RWPE2 (cell line): ENCODE results near the gene SLC49A4.

ENCODE experiments used
- ATAC-seq: fragments of 200-7000 bp; cut with Tn5 transposase; 3 replicates; pipeline ENCODE4 v1.9.1; 2021; ENCODE audit warnings: low read depth
- DNase-seq: peaks from one replicate; pipeline ENCODE4 v3.0.0-alpha.2; 2020; ENCODE audit warnings: low spot score
- H3K27ac ChIP-seq: fragments of 450-650 bp; 2 replicates; pipeline ENCODE4 v1.5.1; 2017; ENCODE audit warnings: mild to moderate bottlenecking; ENCODE audit not compliant: poor library complexity, severe bottlenecking
- H3K27me3 ChIP-seq: fragments of 250-450 bp; sonication (Bioruptor Pico); 2 replicates; pipeline ENCODE4 v1.5.1; 2021; ENCODE audit warnings: mild to moderate bottlenecking, moderate library complexity; ENCODE audit not compliant: insufficient read depth, poor library complexity, severe bottlenecking
- H3K36me3 ChIP-seq: fragments of 250-450 bp; sonication (Bioruptor Pico); 2 replicates; pipeline ENCODE4 v1.5.1; 2020; ENCODE audit warnings: low read depth, mild to moderate bottlenecking, moderate library complexity
- H3K4me1 ChIP-seq: fragments of 250-450 bp; sonication (Bioruptor Pico); 2 replicates; pipeline ENCODE4 v1.5.1; 2021; ENCODE audit warnings: mild to moderate bottlenecking, moderate library complexity; ENCODE audit not compliant: insufficient read depth, poor library complexity, severe bottlenecking
- H3K4me3 ChIP-seq: fragments of 250-450 bp; sonication (Bioruptor Pico); 2 replicates; pipeline ENCODE4 v1.5.1; 2021; ENCODE audit warnings: mild to moderate bottlenecking, moderate library complexity; ENCODE audit not compliant: severe bottlenecking
- H3K9me3 ChIP-seq: fragments of 250-450 bp; sonication (Bioruptor Pico); 2 replicates; pipeline ENCODE4 v1.5.1; 2021; ENCODE audit warnings: mild to moderate bottlenecking, moderate library complexity; ENCODE audit not compliant: severe bottlenecking
- CTCF ChIP-seq: fragments of 450-650 bp; IDR thresholded peaks from one replicate; pipeline ENCODE4 v1.5.1; 2017; ENCODE audit warnings: mild to moderate bottlenecking, moderate library complexity; ENCODE audit not compliant: poor library complexity, severe bottlenecking

Gene SLC49A4

GRCh38 chr3:122862381-122862780 lies 67.5 kb downstream of the SLC49A4 start:
- ATAC-seq (no peak), DNase-seq (no peak)
- no peaks in the 10 kb centered on the region for H3K9me3 ChIP-seq
- no peak overlapping the region for H3K27ac ChIP-seq
- no peaks in the 10 kb centered on the region for H3K27me3 ChIP-seq
- TF ChIP-seq CTCF, result no peak
- H3K36me3 ChIP-seq, result peaks cover 3% of the 10 kb centered on the region
- H3K4me1 ChIP-seq, result no peaks in the 10 kb centered on the region
- no peak overlapping the region for H3K4me3 ChIP-seq

GRCh38 chr3:122864498-122864897 lies 69.6 kb downstream of the SLC49A4 start:
- DNase-seq (no peak), ATAC-seq (no peak)
- no peak overlapping the region for H3K27ac ChIP-seq
- H3K4me3 ChIP-seq, result no peak overlapping the region
- no peaks in the 10 kb centered on the region for H3K27me3 ChIP-seq
- H3K9me3 ChIP-seq, result no peaks in the 10 kb centered on the region
- H3K36me3 ChIP-seq, result no peaks in the 10 kb centered on the region; the same call in 1 of the 2 replicates
- H3K4me1 ChIP-seq, result no peaks in the 10 kb centered on the region
- TF ChIP-seq CTCF, result no peak

GRCh38 chr3:122868322-122868721 lies 73.5 kb downstream of the SLC49A4 start:
- H3K4me1 ChIP-seq, result no peaks in the 10 kb centered on the region
- no peaks in the 10 kb centered on the region for H3K27me3 ChIP-seq
- H3K4me3 ChIP-seq, result no peak overlapping the region
- TF ChIP-seq CTCF, result no peak
- no peak for ATAC-seq
- no peak overlapping the region for H3K27ac ChIP-seq
- no peak for DNase-seq
- no peaks in the 10 kb centered on the region for H3K9me3 ChIP-seq
- no peaks in the 10 kb centered on the region for H3K36me3 ChIP-seq

DNA sequence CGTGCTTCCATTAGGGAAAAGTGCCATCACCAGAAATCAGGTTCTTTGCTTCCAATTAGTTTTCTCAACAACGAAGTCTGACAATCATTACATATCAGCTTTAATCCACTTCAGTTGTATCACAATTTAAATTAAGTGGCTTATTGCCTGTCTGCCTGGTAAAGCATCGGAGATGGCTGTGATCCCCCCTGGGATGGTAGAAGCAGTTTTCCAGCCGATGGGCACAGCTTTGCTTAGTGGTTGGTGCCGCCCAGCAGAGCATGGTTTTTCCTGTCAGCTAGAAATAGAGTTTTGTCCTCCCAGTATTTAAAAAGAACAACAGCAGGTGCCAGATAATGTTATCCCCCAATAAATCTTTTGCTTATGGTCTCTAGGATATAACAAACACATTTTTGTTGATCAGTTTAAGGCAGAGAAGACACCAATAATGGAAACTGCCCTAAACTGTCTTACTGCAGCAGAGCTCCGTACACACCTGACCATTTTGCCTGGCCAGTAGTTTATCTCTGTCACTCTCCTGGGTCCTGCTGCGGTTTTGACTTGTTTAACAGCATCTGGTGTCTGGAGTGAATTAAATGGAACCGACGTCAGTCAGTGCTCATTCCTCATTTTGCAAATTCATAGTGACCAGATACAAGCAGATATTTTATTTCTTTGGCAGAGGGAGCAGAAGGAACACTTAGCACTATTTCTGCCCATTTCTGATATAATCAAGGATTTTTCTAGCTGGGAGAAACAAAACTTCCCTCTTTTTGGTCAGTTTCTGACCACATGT lies 79.1 kb downstream of the SLC49A4 start:
- no peak for TF ChIP-seq CTCF
- Histone ChIP-seq H3K27me3 (no peaks in the 10 kb centered on the region), H3K27ac (no peak overlapping the region), H3K4me1 (no peaks in the 10 kb centered on the region), H3K9me3 (no peaks in the 10 kb centered on the region), H3K4me3 (no peak overlapping the region), H3K36me3 (no peaks in the 10 kb centered on the region)
- no peak for ATAC-seq
- no peak for DNase-seq

GRCh38 chr3:122875547-122876127 lies 80.8 kb downstream of the SLC49A4 start:
- no peaks in the 10 kb centered on the region for H3K4me1 ChIP-seq
- H3K27me3 ChIP-seq, result no peaks in the 10 kb centered on the region
- H3K9me3 ChIP-seq, result no peaks in the 10 kb centered on the region
- ATAC-seq (no peak), DNase-seq (no peak)
- no peak for TF ChIP-seq CTCF
- H3K36me3 ChIP-seq, result no peaks in the 10 kb centered on the region; the same call in 1 of the 2 replicates
- H3K27ac ChIP-seq, result no peak overlapping the region
- no peak overlapping the region for H3K4me3 ChIP-seq
